Caco-2 (cell line): Measurements from ENCODE around the gene C17orf114.
A peak's percentile ranks its signal among the peaks of the same experiment; 100 is the strongest.

ENCODE experiments used
- BruUV-seq: library from RNA; stranded (reverse); fragments of 400-500 nt; replicated peaks from 2 replicates; lab custom pipeline; 2021; lab: Mats Ljungman, UMichigan
- CTCF ChIA-PET: fragments of 300-600 bp; sonication (Branson Sonifier 250); formaldehyde crosslinking; loops from one replicate; lab custom pipeline; 2022; ENCODE audit warnings: antibody characterized with exemption; lab: Charles Lee
- POLR2A ChIA-PET: fragments of 300-600 bp; sonication (Branson Sonifier 250); formaldehyde crosslinking; loops from one replicate; lab custom pipeline; 2022; ENCODE audit warnings: antibody characterized with exemption; lab: Charles Lee
- DNase-seq, 2 experiments: peaks; one replicate each; pipeline versions ENCODE4 v3.0.0 to v3.0.0-alpha.2; 2020 to 2022
- H3K27me3 ChIP-seq: replicated peaks from 2 replicates; pipeline ENCODE4 v1.6.0; 2011; ENCODE audit warnings: low read length; ENCODE audit not compliant: control insufficient read depth, insufficient read depth
- H3K36me3 ChIP-seq: 2 replicates; pipeline ENCODE4 v1.5.1; 2011; ENCODE audit warnings: low read length; ENCODE audit not compliant: control insufficient read depth, insufficient read depth
- H3K4me1 ChIP-seq: fragments of 250-450 bp; sonication (Bioruptor Pico); 2 replicates; pipeline ENCODE4 v1.5.1; 2020; ENCODE audit warnings: mild to moderate bottlenecking
- H3K4me3 ChIP-seq: 2 replicates; pipeline ENCODE4 v1.5.1; 2011; ENCODE audit warnings: low read depth, mild to moderate bottlenecking, control low read depth, low read length
- H3K9me3 ChIP-seq: fragments of 250-450 bp; sonication (Bioruptor Pico); 2 replicates; pipeline ENCODE4 v1.5.1; 2020; ENCODE audit warnings: mild to moderate bottlenecking, moderate library complexity
- H3K27ac Mint-ChIP-seq: one replicate; pipeline ENCODE4 v1.8.0; 2022; ENCODE audit warnings: mixed read lengths; ENCODE audit not compliant: unreplicated experiment
- H3K27me3 Mint-ChIP-seq: one replicate; pipeline ENCODE4 v1.8.0; 2022; ENCODE audit warnings: mixed read lengths; ENCODE audit not compliant: insufficient read depth, unreplicated experiment
- H3K36me3 Mint-ChIP-seq: one replicate; pipeline ENCODE4 v1.8.0; 2022; ENCODE audit warnings: mild to moderate bottlenecking, mixed read lengths; ENCODE audit not compliant: insufficient read depth, unreplicated experiment
- H3K4me1 Mint-ChIP-seq: one replicate; pipeline ENCODE4 v1.8.0; 2022; ENCODE audit warnings: low read depth, mixed read lengths; ENCODE audit not compliant: unreplicated experiment
- H3K4me3 Mint-ChIP-seq: one replicate; pipeline ENCODE4 v1.8.0; 2022; ENCODE audit warnings: mild to moderate bottlenecking, moderate library complexity, mixed read lengths; ENCODE audit not compliant: unreplicated experiment
- H3K9me3 Mint-ChIP-seq: one replicate; pipeline ENCODE4 v1.8.0; 2022; ENCODE audit warnings: mixed read lengths; ENCODE audit not compliant: unreplicated experiment
- intact Hi-C: fragments of 100-400 bp; cut with micrococcal nuclease; formaldehyde crosslinking; loops from one replicate; pipeline ENCODE4 v1.10.0; 2022; ENCODE audit not compliant: unreplicated experiment
- TF ChIP-seq, protein P1 (sequence below), 2 experiments: fragments of 200-600 bp in 1 of 2; IDR thresholded peaks; 1 replicate in 1 of 2; 2 replicates in 1 of 2; pipeline versions ENCODE4 v1.5.1 to v1.8.0; 2011 to 2022; ENCODE audit warnings: antibody characterized with exemption in 1 of 2, control low read depth in 1 of 2, inconsistent platforms in 1 of 2, low read depth in 1 of 2, low read length in 1 of 2, mild to moderate bottlenecking in 1 of 2, moderate library complexity in 1 of 2; ENCODE audit not compliant: insufficient read depth in 1 of 2, severe bottlenecking in 1 of 2, unreplicated experiment in 1 of 2

The C17orf114 gene

DNA sequence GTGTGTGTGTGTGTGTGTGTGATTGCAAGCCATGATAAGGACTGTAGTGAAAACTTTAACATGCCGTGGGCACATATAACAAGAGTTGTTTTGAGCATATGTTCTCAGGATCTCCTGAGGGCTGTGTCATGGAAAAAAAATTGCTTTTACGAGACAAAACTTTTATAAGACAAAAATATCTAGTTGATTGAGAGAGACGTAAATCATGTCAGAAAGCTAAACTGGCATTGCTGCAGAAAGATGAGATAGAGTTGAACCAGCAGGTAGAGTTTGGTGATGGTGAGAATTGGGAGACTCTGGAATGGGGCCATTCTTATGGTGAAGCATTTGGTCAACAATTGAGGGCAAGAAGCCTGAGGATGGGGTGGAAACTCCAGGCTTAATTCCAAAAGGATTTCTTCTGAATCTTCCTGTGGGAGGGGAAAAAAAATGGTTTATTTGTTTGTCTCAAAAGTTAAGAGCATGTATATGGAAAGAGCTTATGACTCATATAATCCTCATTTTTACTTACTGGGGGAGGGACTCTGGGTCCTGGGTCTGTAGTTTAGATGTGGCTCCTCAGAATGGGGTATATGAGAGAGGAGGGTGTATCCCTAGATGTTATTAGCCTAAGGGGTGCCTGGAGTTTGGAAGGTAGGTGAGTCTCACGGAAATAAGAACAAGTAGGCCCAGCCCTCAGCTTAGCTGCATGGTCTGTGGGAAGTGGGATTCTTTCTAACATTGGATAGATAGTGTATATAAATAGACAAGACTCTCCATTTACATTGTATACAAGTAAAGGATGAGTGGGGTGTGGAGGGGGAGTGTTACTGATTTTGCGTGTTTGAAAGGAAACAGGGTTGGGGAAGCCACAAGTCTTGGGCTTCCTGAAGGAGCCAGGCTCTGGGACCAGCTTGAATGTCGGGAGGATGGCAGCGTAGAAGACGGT lies 38.1 kb upstream of the C17orf114 start:
- Histone ChIP-seq H3K9me3 (no peaks in the 10 kb centered on the region), H3K36me3 (no peaks in the 10 kb centered on the region), H3K4me3 (no peak overlapping the region), H3K27me3 (no peaks in the 10 kb centered on the region), H3K4me1 (peaks cover 4% of the 10 kb centered on the region)
- Mint-ChIP-seq H3K27ac (peak overlapping the region; percentile 33), H3K27me3 (no peaks in the 10 kb centered on the region), H3K36me3 (peaks cover 11% of the 10 kb centered on the region), H3K4me3 (no peak overlapping the region), H3K9me3 (no peaks in the 10 kb centered on the region), H3K4me1 (peaks cover 13% of the 10 kb centered on the region)
- DNase-seq, result no peak
- no TSS peak for BruUV-seq
- intact Hi-C loops, result no loop called here
- ChIA-PET CTCF (no interaction called here), POLR2A (no interaction called here)
- TF ChIP-seq, protein P1, sequence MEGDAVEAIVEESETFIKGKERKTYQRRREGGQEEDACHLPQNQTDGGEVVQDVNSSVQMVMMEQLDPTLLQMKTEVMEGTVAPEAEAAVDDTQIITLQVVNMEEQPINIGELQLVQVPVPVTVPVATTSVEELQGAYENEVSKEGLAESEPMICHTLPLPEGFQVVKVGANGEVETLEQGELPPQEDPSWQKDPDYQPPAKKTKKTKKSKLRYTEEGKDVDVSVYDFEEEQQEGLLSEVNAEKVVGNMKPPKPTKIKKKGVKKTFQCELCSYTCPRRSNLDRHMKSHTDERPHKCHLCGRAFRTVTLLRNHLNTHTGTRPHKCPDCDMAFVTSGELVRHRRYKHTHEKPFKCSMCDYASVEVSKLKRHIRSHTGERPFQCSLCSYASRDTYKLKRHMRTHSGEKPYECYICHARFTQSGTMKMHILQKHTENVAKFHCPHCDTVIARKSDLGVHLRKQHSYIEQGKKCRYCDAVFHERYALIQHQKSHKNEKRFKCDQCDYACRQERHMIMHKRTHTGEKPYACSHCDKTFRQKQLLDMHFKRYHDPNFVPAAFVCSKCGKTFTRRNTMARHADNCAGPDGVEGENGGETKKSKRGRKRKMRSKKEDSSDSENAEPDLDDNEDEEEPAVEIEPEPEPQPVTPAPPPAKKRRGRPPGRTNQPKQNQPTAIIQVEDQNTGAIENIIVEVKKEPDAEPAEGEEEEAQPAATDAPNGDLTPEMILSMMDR (IDR thresholded peaks at IDR 0.05; ENCODE audit: insufficient read depth in 1 of 2, low read depth in 1 of 2, low read length in 1 of 2, severe bottlenecking in 1 of 2, unreplicated experiment in 1 of 2), result no peak

DNA sequence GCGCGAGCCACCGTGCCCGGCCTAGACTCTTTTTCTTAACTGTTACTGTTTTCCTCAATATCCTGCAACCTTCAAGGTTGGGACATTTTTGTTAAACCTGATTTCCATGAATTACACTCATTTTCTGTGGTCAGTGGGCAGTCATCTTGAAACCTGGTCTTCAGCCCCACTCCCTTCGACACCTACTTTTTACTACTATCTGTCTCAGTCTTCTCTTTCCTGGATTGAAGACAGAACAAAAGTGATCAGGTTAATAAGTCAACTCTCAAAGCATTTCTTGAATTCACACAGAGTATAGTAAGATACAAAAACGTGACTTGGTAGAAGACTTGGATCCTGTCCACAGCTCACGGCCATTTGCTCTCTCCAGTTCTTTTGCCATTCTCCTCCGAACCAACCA lies 37.1 kb upstream of the C17orf114 start:
- Mint-ChIP-seq H3K36me3 (peaks cover 7% of the 10 kb centered on the region), H3K4me1 (peaks cover 20% of the 10 kb centered on the region), H3K27me3 (no peaks in the 10 kb centered on the region), H3K9me3 (no peaks in the 10 kb centered on the region), H3K4me3 (no peak overlapping the region), H3K27ac (peak overlapping the region; percentile 41)
- ChIA-PET POLR2A (no interaction called here), CTCF (no interaction called here)
- TF ChIP-seq, protein P1 (IDR thresholded peaks at IDR 0.05; ENCODE audit: insufficient read depth in 1 of 2, low read depth in 1 of 2, low read length in 1 of 2, severe bottlenecking in 1 of 2, unreplicated experiment in 1 of 2), result no peak
- H3K4me1 ChIP-seq, result peaks cover 13% of the 10 kb centered on the region
- no TSS peak for BruUV-seq
- H3K27me3 ChIP-seq, result no peaks in the 10 kb centered on the region
- no peaks in the 10 kb centered on the region for H3K9me3 ChIP-seq
- DNase-seq, result no peak
- intact Hi-C loops, result no loop called here
- no peak overlapping the region for H3K4me3 ChIP-seq
- no peaks in the 10 kb centered on the region for H3K36me3 ChIP-seq

DNA sequence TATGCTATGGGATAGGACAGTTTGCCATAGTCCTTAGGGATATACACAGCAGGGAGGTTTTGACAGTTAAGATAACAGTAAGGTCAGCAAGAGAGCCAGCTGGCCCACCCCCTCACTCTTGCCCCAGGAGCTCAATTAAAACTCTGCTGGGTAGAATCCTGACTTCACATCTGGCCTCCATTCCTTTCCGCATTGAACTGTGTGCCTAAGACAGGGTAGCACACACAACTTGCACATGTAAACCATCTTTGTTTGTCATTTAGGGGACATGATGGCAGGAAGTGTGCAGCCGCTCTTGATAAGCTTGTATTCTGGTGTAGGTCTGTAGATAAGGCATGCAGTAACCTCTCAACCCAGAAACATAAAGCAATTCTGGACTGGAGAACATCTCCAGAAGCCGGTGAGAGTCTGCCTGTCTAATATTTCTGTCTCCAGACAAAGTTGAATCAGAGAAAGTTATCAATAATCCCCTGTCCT lies 36.2 kb upstream of the C17orf114 start:
- BruUV-seq, result no TSS peak
- H3K36me3 ChIP-seq, result no peaks in the 10 kb centered on the region
- H3K27ac Mint-ChIP-seq, result no peak overlapping the region
- CTCF ChIA-PET, result no interaction called here
- peaks cover 20% of the 10 kb centered on the region for H3K4me1 Mint-ChIP-seq
- H3K4me1 ChIP-seq, result peaks cover 13% of the 10 kb centered on the region
- POLR2A ChIA-PET, result no interaction called here
- no peak overlapping the region for H3K4me3 ChIP-seq
- H3K4me3 Mint-ChIP-seq, result no peak overlapping the region
- peaks cover 15% of the 10 kb centered on the region for H3K36me3 Mint-ChIP-seq
- intact Hi-C loops, result no loop called here
- H3K27me3 Mint-ChIP-seq, result no peaks in the 10 kb centered on the region
- TF ChIP-seq, protein P1 (IDR thresholded peaks at IDR 0.05; ENCODE audit: insufficient read depth in 1 of 2, low read depth in 1 of 2, low read length in 1 of 2, severe bottlenecking in 1 of 2, unreplicated experiment in 1 of 2), result no peak
- H3K27me3 ChIP-seq, result no peaks in the 10 kb centered on the region
- no peak for DNase-seq
- H3K9me3 Mint-ChIP-seq, result no peaks in the 10 kb centered on the region
- no peaks in the 10 kb centered on the region for H3K9me3 ChIP-seq
